ENCODE data around the gene SUN5.

DNA sequence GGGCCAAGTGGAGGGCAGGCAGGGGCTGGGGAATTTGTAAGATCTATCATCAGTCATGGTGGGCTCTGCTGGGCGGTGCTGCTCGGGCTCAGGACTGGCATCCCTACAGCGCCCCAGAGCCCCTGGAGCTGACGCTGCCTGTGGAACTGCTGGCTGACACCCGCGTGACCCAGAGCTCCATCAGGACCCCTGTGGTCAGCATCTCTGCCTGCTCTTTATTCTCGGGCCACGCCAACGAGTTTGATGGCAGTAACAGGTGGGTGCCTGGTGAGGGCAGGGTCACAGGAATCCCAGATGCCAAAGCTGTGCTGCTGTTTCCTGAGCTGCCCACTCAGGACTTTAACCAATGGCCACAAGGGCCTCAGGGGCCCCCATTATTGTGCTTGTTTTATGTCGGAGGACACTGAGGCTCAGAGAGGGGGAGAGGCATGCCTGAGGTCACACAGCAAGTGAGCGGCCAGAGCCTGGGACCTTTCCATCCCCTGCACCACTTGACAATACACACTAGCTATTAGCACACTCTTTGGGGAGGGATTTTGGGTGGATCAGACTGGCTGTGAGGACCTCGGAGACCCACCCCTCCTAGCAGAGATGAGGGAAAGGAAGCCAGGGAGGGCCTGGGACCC, 9.6 kb upstream of the SUN5 start:
- no peak for TF ChIP-seq POLR2A (IDR thresholded peaks at IDR 0.05; ENCODE audit: low read length)
- TF ChIP-seq GATA1 (IDR thresholded peaks at IDR 0.05; ENCODE audit: low read depth, low read length), result no peak

All from erythroblast (primary cell).